ENCODE measurements around the gene MYH9. TPM values are rescaled to one million over a fixed set of nuclear protein-coding genes. Genes with fewer than 3 reads are reported as not detected.
A peak's percentile ranks its signal among the peaks of the same experiment; 100 is the strongest.

Gene MYH9
- total RNA-seq, 1 experiment from 2014 or later, result 105 TPM

GRCh38 chr22:36352803-36353507, 34.8 kb downstream of the MYH9 start:
- DNase-seq (ENCODE audit: extremely low read depth, low read depth), result peak; percentile 76

GRCh38 chr22:36351921-36352802, 35.6 kb downstream of the MYH9 start:
- DNase-seq (ENCODE audit: extremely low read depth, low read depth), result no peak

- no peak for DNase-seq (ENCODE audit: extremely low read depth, low read depth)
Observed at GRCh38 chr22:36350751-36351594, 36.8 kb downstream of the MYH9 start.

GRCh38 chr22:36349726-36350125, 38.0 kb downstream of the MYH9 start:
- DNase-seq (ENCODE audit: extremely low read depth, low read depth), result no peak

DNA sequence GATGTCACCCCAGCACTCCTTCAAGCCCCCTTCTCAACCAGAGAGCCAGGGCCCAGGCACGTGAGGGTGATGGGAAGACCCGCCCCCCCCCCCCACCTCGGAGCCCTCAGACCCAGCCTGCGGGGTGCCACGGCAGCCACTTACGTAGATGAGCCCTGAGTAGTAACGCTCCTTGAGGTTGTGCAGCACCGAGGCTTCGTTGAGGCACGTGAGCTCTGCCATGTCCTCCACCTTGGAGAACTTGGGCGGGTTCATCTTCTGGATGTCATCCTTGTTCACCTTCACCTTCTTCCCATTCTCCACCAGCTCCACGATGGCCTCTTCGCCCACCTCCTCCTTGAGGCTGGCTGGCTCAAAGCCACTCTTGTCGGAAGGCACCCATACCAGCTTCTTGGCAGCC, 39.0 kb downstream of the MYH9 start:
- DNase-seq (ENCODE audit: extremely low read depth, low read depth), result no peak

GRCh38 chr22:36347094-36347493, 40.7 kb downstream of the MYH9 start:
- DNase-seq (ENCODE audit: extremely low read depth, low read depth), result no peak

DNA sequence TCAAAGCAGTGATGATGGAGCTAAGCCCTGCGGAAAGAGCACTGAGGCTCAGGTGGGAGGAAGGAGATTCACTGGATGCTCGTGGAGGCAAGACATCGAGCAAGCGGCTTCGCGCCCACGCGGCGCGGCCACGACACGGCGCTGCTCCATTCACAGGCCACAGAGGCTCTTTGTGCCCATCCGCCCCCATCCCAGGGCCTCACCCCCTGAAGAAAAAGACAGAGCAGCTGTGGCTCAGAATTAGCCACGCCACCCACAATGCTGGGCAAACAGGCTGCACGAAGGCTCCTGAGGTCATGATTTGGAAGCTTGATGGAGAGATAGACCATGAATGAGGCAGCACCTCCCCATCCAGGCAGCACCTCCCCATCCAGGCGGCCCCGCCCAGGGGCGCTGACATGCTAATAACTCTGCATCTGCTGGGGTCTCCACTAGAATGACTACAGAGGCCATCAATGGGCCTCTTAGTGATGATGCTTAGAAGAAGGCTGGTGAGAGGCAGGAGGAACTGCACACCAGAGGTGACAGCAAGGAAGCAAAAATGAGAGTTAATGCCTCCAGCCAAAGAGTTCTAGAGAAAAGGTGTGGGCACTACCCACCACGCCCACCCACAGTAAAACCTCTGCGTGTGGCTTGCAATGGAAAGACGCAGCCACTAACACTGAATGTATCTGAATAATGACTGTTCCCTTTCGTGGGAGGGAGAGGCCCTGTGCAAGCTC, 43.5 kb downstream of the MYH9 start:
- DNase-seq (ENCODE audit: extremely low read depth, low read depth), result no peak

DNA sequence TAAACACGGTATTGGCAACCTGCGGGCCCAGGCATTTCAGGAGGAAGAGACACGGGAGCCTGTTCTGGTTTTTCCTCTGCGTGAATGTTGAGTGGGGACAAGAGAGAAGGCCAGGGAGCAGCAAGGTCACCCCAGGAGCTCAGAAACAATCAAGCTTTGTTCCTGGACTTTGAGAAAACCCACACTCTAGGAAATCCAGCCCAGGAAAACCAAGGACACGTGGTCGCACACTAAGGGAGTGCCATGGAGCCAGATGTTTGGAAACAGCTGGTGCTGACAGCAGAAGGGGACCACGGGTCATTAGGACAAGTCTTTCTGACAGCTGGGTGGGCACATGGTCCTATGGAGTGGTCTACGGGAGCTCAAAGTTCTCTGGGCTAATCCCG, 44.1 kb downstream of the MYH9 start:
- no peak for DNase-seq (ENCODE audit: extremely low read depth, low read depth)

DNA sequence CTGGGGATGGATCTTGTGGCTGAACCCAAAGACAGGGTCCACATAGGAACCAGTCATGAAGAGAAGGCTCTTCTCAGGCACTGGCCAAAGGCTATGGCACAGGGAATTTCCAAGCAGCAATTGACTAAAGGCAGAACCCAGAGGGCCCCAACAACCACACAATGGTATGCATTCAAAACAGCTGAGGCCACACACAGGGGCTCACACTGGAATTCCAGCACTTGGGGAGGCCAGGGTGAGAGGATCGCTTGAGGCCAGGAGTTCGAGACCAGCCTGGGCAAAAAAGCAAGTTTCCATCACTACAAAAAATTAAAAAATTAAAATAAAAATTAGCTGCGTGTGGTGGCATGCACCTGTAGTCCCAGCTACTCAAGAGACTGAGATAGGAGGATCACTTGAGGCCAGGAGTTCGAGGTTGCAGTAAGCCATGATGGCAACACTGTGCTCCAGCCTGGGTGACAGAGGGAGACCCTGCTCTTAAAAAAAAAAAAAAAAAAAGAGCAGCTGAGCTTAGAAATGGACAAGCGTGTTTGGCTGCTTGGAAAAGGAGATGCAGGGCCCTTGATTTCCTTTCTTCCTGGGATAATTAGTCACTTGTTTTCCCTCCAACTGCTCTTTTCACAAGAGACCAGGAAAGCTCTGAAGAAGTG, 44.6 kb downstream of the MYH9 start:
- DNase-seq (ENCODE audit: extremely low read depth, low read depth), result no peak

DNA sequence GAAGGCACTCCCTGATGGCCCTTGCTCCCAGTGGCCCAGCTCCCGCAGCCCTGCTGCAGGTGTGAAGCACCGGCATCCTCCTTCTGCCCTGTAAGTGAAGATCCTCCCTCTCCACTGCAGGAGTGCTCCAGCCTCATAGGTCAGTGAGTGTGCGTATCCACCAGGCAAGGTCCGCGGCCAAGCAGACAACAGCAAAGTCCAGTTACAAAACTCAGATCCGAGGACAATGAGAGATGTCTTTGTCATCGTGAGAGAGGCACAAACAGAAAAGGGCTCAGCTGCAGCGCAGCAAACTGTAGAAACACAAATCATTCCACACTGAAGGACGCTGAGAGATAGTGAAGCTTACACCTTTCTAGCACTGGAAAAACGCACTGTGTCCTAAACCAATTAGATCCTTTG, 46.1 kb downstream of the MYH9 start:
- no peak for DNase-seq (ENCODE audit: extremely low read depth, low read depth)

DNA sequence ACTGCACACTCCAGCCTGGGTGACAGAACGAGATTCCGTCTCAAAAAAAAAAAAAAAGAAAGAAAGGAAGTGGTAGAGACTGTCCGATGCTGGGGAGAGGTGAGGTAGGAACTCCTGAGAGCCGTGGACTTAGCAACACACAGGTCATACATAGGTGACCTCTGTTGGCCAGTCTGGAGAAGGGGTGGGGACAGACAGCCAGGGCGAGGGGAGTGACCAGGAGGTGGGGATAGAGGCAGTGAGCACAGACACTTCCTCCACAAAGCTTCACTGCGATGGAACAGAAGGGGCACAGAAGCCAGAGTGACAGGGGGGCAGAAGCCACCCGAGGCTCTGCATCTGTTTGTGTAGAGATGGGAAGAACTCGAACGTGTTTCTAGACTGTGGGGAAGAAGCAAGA, 47.1 kb downstream of the MYH9 start:
- DNase-seq (ENCODE audit: extremely low read depth, low read depth), result no peak

DNA sequence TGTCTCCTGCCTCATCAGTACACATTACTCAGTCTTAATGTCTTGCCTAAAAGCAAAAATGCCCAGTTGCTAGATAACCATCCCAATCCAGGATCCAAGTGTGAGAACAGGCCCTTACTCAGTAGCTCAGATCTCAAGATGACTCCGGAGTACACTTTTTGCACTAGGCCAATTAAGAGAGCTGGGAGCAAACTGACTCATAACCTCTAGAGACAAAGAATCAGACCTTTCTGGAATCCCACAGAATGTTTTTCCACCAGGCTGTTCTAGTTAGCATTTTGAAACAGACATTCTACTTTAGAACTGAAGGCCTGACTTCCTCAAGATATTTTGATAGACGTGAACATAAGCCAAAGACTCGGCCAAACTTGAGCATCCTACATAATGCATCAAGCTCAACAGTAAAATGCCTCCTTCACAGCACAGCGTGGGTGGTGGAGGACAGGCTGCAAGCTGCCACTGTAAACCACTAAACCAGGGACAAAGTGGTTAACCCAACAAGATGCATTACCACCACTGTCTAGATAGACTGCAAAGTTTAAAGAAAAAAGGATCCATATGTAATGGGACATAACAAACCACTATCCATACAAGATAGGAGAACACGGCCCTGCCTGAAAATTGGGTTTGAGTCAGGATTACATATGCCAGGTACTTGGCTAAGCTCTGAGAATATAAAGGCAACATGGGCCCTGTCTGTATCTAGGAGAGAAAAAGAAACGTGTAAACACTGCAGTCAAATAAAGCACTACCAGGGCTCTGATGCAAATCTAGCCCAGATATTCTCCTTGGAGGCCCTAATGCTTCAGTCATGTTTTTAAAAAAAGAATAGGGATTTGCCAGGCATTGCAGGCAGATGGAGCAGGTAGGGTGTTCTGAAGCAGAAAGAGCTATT, 48.3 kb downstream of the MYH9 start:
- DNase-seq (ENCODE audit: extremely low read depth, low read depth), result no peak

GRCh38 chr22:36337365-36338130, 50.2 kb downstream of the MYH9 start:
- no peak for DNase-seq (ENCODE audit: extremely low read depth, low read depth)

DNA sequence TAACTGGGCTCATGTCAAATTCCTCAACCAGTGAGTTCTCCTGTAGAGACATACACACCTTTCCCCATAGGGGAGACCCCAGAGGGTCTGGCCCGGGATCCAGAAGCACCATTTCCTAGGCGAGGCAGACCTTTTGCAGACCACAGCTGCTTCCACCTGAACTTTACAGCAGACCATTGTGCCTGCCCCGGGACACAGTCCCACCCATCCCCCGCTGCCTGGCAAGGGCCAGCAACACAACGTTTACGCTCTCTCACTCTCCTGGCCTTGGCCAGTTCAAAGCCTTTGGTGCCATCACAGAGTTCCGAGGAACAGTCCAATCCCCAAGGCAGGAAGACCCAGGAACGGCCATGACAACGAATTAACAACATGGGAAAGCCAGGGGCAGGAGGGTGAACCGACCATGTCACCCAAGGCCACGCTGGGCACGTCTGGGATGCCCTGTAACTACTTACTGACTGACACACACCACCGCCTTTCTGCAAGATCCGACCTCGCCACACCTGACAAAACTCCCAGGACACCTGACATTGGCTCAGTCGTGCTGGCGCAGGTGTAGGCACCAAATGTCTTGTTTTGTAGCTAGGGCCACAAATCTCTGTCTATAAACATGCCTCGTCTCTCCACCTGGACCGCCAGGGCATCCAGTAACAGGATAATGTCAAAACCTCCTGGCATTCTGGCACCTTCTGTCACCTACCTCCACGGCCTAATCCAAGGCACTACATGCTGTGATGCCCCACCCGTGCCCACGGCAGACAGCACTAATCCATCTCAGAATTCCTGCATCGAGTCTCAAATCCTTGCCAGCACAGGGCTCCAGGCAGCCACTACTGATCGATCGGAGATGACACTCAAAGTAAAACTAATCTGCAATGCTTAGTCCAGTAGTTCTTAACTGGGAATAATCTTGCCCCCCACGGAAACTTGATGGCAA, 51.3 kb downstream of the MYH9 start:
- DNase-seq (ENCODE audit: extremely low read depth, low read depth), result no peak

DNA sequence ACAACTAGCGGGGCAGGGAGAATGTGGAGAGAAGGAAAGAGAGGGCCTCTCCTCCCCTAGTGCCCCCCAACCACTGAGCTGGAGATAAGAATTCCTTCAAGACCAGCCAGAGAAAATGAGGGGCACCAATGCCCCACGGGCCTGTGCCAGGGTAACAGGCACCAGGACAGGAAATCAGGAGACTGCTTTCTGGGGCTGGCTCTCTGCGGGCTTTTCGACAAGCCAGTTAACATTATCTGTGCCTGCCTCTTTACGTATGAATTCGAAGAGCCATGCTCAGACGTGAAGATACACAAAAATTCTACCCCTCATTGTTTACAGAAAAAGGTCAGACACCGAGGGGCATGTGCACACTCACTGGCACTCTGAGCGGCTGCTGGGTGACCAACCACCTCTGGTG, 52.1 kb downstream of the MYH9 start:
- DNase-seq (ENCODE audit: extremely low read depth, low read depth), result no peak

GRCh38 chr22:36334821-36335603, 52.8 kb downstream of the MYH9 start:
- DNase-seq (ENCODE audit: extremely low read depth, low read depth), result no peak
